DMS 273 (cell line): ENCODE results near the gene ACTN4.
"Not testable (repeated sequence)": the region's sequence is repeated elsewhere in the genome, so short reads cannot be mapped to it uniquely, and the experiment has no call there.

ENCODE experiments used
- DNase-seq: peaks from one replicate; lab custom pipeline; 2025; ENCODE audit not compliant: unreplicated experiment; lab: John Stamatoyannopoulos, UW

ACTN4 gene

DNA sequence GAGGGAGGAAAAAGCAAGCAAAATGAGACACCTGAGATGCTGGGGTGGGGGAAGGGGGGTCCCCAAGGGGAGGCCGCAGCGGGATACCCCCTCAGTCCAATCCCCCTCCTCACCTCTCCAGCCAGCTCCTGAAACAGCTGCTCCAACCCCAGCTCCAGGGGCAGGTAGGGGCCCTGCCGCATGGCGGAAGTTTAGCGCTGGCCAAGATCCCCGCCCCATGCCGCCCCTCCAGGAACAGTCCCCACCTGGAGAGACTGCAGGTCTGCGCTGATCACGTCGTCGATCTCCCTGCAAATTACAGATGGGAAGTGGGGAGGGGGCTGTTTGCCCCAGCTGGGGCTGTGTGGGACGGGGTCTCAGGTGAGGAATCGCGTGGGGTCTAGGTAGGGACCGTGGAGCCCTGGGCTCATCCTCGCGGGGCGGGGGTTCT, 87.8 kb downstream of the ACTN4 start:
- peak; percentile 49 for DNase-seq

DNA sequence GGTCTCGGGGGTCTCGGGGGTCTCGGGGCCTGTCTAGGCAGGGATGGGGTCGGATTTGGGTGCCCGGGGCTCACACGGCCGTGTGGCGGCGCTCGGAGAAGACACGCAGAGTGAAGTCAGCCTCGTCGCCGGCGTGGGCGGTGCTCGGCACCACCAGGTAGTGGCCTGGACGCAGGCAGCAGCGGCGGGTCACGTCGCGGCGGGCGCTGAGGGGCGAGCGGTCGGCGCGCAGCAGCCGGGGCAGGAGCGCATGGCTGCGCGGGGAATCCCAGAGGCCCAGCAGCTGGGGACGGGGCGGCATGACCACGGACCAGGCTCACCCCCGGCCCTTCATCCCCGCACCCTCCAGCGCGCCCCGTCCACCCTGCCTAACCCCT, 88.6 kb downstream of the ACTN4 start:
- DNase-seq = peak; percentile 59

DNA sequence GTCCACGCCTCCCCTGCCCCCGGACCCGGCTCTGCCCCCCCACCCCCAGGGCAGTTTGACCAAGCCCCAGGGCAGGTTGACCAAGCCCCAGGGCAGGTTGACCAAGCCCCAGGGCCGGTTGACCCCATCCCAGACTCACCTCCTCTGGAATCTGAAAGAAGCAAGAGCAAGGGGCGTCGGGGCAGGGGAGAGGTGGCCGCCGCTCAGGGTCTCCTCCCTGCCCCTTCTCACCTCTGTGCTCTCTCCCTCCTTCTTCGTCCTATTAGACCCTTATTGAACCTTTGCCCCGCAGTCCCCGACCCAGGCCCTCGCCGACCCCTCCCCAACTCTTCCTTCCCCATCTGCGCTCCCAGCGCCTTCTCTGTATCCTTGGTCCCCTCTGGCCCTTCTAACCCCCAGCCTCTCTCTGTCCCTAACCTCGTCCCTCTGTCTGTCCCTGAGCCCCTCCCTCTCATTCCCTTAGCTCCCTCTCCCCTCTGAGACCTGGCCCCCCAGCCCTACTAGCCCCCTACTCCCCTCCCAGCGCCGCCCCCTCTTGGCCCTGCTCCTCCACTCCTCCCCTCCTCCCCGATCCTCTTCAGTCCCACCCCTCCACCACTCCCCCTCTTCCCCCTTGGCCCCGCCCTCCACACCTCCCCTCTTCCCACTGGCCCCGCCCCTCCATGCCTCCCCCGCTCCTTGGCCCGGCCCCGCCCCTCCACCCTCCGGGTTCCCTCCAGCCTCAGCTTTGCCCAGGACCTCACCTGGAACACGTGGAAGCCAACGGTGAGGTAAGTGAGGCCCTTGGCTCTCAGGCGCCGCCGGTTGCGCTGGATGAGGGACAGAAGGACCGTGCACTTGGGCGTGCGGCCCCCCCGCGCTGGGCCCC, 89.2 kb downstream of the ACTN4 start:
- peak; percentile 67 for DNase-seq

DNA sequence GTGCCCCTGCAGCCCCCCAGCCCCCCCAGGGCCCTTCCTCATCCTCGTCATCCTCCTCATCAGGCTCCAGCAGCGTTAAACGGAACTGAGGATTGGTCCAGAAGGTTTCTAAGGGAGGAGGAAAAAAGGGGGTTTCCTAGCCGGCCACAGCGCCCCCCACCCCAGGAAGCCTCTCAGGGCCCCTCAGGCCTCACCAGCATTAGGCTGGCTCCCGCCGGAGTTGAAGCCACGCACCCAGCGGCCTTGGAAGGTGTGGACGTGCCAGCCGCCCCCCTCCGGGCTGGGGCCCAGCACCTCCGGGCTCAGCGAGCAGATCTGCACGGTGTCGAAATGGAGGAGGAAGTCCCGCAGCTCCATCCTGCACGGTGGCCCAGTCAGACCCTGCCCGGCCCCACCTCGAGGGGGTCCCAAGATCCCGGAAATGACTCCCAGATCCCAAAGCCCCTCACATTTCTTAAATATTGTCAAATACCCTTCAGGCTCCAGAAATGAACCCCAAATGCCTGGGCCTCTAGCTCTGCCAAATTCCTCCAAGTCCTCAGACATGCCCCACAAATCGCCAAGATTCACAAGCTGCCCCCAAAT, 89.9 kb downstream of the ACTN4 start:
- no peak for DNase-seq

DNA sequence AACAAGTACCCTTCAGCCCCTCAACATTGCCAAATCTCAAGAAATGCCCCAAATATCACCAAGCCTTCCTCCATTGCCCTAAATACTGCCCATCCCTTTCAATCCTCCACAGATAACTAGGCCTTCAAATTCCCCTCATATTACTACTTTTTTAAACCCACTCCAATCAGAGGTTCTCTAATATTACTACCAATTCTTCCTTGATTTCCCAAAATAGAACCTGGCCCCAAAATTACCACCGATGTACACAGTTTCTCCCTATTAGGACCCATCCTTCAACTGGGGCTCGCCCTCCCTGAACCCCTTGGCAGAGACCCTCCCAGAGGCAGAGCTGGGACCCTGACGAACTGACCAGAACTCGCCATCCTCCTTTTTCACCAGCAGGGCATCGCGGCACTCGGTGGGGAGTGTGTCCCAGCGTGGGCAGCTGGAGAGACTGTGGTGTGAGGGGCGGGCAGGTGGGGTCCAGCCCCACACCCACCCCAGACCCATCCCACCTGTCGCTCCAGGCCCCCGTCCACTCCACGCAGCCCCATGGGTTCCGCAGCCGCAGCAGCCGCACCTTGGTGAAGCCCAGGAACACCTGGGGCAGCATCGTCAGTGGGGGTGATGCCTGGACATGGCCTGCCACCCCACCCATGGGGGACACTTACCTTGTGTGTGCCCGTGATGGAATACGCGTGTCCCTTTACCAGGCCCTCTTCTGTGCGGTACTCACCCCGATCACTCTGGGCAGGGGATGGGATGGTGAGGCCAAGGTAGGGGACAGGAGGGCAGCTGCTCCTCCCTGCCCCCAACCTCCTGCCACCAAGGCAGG, 90.7 kb downstream of the ACTN4 start:
- DNase-seq = no peak

DNA sequence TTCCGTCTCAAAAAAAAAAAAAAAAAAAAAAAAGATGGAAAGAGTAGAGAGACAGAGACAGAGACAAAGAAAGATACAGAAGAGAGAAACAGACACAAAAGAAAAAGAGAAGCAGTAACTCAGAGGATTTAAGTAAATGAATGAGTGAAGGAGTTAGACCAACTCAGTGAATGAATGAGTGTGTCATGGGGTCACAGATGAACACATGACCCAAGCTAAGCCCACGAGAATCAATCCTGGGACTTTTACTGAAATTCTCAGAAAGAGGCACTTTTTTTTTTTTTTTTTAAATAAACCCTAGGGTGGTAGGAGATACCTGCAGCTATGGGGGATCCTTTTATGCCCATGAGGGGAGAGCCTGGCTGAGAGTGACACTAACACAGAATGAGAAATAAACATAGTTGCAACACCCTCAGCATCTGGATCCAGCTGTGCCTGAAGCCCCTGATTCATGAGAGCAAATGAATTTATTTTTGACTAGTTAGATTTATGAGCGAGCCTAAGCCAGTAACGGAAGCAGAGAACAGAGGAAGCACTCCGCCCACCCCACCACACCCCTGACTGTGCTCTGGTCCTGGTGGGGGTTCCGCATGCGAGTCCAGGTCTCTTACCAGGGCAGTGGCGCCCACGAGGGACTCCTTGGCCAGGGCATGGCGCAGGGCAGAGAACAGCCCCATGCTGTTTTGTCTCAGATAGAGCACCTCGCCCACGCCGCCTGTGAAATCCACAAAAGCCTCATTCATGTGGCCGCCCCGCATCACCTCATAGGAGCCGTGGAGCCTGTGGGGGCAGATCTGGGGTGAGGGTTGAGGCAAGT, 92.2 kb downstream of the ACTN4 start:
- no peak for DNase-seq

DNA sequence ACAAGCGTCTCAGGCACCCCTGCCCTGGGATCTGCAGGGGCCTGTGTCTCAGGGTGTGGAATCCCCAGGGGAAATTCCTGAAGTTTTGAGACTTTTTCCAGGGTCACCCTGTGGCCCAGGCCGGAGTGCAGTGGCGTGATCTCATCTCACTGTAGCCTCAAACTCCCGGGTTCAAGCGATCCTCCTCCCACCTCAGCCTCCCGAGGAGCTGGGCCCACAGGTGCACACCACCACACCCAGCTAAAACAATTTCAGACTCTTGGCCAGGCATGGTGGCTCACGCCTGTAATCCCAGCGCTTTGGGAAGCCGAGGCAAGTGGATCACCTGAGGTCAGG, 92.8 kb downstream of the ACTN4 start:
- no peak for DNase-seq

DNA sequence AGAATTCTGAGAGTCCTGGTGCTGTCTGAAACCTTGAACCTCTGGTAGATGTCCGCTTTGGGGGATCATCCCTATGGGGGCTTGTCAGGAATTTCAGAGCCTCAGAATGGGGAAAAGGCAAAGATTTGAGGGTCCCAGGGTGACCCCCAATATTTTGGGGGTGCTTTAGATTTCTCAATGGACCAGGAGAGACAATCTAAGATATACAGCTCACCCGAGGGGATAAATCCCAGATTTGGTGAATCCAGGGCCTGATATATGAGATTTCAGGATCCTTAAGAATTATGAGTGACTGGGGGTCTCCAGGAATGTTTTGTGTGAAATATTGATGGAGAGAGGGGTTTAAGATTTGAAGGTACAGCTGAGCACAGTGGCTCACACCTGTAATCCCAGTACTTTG, 93.5 kb downstream of the ACTN4 start:
- no peak for DNase-seq

DNA sequence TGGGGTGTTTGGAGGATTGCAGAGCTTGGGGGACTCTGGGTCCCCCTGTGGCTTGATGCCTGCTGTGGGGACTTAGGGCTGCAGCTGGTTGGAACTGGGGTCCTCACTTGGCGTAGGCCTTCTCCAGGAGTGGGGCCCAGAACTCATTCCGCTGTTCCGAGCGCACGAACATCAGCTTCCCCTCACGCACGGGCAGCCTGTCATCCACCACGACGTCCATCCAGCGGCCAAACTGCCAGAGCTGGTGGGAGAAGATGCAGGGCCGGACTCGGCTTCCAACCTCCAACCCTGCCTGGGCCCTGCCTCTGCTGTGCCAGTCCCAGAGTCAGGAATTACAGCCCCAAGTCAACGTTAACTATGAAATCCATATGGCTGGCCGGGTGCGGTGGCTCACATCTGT, 94.2 kb downstream of the ACTN4 start:
- no peak for DNase-seq

DNA sequence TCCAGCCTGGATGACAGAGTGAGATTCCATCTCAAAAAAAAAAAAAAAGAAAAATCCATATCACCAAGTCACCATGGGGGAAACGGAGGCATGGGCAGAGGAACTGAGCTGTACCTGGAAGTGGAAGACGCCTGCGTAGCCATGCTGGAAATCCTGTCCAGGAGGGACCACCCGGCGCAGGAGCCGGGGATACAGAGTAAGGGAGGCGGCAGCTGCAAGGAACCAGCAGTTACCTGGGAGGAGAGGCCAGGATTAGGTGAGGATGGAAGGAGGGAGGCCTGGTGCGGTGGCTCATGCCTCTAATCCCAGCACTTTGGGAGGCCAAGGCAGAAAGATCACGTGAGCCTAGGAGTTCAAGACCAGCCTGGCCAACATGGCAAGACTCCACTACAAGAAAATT, 94.8 kb downstream of the ACTN4 start:
- DNase-seq = no peak

DNA sequence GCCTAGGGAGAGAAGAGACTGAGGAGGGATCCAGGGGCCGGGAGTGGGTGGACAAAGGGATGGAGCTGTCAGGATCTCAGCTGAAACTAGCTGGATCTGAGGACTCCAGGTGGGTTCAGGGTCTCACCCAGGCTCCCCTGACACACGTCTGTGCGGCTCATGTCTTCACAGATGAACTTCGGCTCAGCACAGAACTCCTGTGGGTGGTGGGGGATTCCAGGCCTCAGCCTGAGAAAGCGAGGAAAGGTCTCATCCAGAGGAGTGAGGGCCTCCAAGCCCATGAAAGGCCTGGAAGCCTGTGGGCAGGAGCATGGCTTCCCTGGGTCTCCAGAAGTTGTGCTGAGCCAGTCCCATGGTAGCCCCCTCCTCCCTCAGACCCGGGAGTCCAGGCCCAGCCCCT, 95.5 kb downstream of the ACTN4 start:
- DNase-seq = no peak

DNA sequence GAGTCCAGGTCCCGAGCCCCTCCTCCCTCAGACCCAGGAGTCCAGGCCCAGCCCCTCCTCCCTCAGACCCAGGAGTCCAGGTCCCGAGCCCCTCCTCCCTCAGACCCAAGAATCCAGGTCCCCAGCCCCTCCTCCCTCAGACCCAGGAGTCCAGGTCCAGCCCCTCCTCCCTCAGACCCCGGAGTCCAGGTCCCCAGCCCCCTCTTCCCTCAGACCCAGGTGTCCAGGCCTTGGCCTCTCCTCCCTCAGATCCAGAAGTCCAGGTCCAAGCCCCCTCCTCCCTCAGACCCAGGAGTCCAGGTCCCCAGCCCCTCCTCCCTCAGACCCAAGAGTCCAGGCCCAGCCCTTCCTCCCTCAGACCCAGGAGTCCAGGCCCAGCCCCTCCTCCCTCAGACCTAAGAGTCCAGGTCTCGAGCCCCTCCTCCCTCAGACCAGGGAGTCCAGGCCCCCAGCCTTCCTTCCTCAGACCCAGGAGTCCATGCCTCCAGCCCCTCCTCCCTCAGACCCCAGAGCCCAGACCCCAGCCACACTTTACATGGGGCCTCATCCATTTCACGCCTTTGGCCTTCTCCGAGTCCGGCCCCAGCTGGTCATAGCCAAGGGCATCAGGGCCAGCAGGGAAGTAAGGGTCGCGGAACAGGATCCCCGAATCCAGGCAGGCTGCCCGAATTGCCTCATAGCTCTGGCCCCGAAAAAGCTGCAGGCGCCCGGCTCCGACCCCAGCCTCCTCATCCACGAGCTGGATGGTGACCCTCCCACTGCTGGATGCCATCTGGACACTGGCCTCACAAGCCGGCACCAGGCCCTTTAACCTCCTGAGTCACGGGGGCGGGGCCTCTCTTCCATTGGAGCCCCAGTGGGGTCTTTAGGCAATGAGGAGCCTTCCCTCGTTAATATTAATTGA, 96.2 kb downstream of the ACTN4 start:
- no peak for DNase-seq

DNA sequence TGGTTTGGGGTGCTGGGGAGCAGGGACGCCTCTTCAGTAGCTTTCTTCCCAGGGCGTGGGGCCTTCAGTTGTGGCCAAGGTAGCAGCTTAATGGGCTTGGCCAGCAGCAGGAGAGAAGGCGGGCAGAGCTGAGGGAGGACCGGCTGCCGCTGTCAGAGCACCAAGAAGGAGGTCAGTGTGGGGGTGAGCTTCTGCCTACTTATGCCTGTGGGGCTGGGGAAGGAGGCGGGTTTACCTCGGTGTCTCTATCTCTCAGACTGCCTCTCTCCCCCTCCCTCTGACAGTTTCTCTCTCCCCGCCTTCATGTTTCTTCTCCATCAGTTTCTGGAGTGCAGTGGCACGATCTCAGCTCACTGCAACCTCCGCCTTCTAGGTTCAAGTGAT, 96.8 kb downstream of the ACTN4 start, which contains the start of gene CAPN12:
TSS of gene CAPN12 (minus strand) at position 177 of the 384 bp plus-strand sequence. CDS start 309 bp downstream, outside the sequence.
- DNase-seq = no peak

DNA sequence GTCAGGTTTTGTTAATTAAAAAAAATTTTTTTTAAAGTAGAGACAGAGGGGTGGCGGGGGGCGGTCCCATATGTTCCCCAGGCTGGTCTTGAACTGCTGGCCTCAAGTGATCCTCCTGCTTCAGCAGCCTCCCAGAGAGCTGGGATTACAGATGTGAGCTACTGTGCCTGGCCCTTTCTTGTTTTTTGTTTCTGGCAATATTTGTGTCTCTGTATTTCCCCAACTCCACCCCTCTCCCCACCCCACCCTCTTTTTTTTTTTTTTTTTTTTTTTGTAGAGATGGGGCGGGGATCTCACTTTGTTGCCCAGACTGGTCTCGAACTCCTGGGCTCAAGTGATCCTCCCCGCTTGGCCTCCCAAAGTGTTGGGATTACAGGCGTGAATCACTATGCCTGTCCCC, 97.4 kb downstream of the ACTN4 start:
- no peak for DNase-seq

DNA sequence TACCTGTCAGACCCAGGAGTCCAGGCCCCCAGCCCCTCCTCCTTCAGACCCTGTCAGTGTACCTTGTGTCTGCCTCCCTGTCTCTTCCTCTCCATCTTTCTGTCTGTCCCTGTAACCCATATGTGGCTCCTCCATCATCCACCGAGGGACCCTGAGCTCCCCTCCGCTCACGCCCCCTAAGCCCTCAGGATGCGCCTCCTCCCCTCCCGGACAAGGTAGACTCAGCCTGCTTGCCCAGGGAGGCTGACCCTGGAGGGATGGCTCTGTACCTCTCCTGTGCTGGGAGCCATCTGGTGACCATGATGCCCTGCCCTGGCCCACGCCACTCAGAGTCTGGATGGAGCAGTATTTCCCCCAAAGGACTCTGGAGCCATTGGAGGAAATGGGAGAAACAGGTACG, 97.9 kb downstream of the ACTN4 start:
- no peak for DNase-seq

DNA sequence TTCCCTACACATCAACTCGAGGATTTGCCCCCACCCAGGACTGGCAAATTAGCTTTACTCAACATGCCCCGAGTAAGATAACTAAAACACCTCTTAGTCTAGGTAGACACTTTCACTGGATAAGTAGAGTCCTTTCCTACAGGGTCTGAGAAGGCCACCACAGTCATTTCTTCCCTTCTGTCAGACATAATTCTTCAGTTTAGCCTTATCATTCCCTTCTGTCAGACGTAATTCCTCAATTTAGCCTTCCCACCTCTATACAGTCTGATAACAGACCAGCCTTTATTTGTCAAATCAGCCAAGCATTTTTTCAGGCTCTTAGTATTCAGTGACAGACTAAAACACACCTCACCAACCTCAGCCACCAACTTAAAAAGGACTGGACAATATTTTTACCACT, 106.3 kb downstream of the ACTN4 start:
- not testable (repeated sequence) for DNase-seq

DNA sequence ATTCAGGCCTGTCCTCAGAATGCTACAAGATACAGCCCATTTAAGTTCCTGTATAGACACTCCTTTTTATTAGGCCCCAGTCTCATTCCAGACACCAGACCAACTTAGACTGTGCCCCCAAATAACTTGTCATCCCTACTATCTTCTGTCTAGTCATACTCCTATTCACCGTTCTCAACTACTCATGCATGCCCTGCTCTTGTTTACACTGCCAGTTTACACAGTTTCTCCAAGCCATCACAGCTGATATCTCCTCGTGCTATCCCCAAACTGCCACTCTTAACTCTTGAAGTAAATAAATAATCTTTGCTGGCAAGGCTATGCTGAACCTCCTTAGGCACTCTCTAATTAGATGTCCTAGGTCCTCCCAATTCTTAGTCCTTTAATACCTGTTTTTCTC, 106.7 kb downstream of the ACTN4 start:
- DNase-seq = not testable (repeated sequence)

DNA sequence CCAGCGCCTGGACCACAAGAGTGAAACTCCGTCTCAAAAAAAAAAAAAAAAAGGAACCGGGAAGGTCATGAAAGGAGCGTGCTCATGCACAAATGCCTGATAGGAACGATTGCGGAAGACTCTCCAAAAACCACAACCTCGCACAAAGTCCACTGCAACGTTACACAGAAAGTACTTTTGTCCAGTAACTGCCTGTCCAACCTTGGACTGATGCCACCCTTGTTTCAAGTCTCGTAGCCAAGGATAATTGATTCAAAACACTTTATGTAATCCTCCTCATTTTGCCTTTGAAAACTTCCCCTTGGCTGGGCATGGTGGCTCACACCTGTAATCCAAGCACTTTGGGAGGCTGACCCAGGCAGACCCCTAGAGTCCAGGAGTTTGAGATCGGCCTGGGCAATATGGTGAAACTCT, 112.1 kb downstream of the ACTN4 start:
- DNase-seq = no peak

DNA sequence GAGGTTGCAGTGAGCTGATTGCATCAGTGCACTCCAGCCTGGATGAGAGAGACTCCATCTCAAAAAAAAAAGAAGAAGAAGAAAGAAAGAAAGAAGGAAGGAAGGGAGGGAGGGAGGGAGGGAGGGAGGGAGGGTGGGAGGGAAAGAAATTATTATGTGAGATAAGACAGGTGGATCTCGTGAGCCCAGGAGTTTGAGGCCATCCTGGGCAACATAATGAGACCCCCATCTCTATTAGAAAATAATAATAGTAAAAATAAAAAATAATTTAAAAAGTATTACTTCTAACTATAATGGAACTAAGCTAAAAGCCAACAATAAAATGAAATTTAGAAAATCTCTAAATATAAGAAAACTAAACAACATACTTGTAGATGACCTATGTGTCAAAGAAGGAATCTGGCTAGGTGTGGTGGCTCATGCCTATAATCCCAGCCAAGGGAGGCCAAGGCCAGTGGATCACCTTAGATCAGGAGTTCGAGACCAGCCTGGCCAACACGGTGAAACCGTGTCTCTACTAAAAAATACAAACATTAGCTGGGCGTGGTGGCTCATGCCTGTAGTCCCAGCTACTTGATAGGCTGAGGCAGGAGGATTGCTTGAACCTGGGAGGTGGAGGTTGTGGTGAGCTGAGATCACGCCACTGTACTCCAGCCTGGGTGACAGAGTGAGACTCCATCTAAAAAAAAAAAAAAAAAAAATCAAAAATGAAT, 113.5 kb downstream of the ACTN4 start:
- not testable (repeated sequence) for DNase-seq
